ENCODE measurements around the gene STARD5. TPM values are rescaled to one million over a fixed set of nuclear protein-coding genes. Genes with fewer than 3 reads are reported as not detected.

STARD5 gene
- total RNA-seq, 1 donor from 2014 or later: 3.1 TPM

- peaks cover 2% of the 10 kb centered on the region for H3K27me3 Mint-ChIP-seq (ENCODE audit: unreplicated experiment)
- peaks cover 13% of the 10 kb centered on the region for H3K4me1 Mint-ChIP-seq (ENCODE audit: low read depth, unreplicated experiment)
- no peak overlapping the region for H3K4me3 Mint-ChIP-seq (ENCODE audit: unreplicated experiment)
- no peak for TF ChIP-seq CTCF (IDR thresholded peaks at IDR 0.05; ENCODE audit: partially characterized antibody, unreplicated experiment)
- H3K36me3 Mint-ChIP-seq (ENCODE audit: unreplicated experiment): no peaks in the 10 kb centered on the region
- H3K9me3 Mint-ChIP-seq (ENCODE audit: unreplicated experiment): peaks cover 2% of the 10 kb centered on the region
- H3K27ac Mint-ChIP-seq (ENCODE audit: unreplicated experiment): no peak overlapping the region
- no peak for DNase-seq
These were observed 15.4 kb upstream of the STARD5 start for GRCh38 chr15:81339321-81339720.

- no peak for TF ChIP-seq CTCF (IDR thresholded peaks at IDR 0.05; ENCODE audit: partially characterized antibody, unreplicated experiment)
- peaks cover 2% of the 10 kb centered on the region for H3K27me3 Mint-ChIP-seq (ENCODE audit: unreplicated experiment)
- no peak for DNase-seq
- H3K9me3 Mint-ChIP-seq (ENCODE audit: unreplicated experiment): peaks cover 2% of the 10 kb centered on the region
- H3K27ac Mint-ChIP-seq (ENCODE audit: unreplicated experiment): no peak overlapping the region
- no peaks in the 10 kb centered on the region for H3K36me3 Mint-ChIP-seq (ENCODE audit: unreplicated experiment)
- no peak overlapping the region for H3K4me3 Mint-ChIP-seq (ENCODE audit: unreplicated experiment)
- peaks cover 14% of the 10 kb centered on the region for H3K4me1 Mint-ChIP-seq (ENCODE audit: low read depth, unreplicated experiment)
These were observed 14.4 kb upstream of the STARD5 start for GRCh38 chr15:81338170-81339007.

- DNase-seq: no peak
- no peak overlapping the region for H3K4me3 Mint-ChIP-seq (ENCODE audit: unreplicated experiment)
- H3K4me1 Mint-ChIP-seq (ENCODE audit: low read depth, unreplicated experiment): peaks cover 14% of the 10 kb centered on the region
- H3K27ac Mint-ChIP-seq (ENCODE audit: unreplicated experiment): no peak overlapping the region
- H3K27me3 Mint-ChIP-seq (ENCODE audit: unreplicated experiment): peaks cover 2% of the 10 kb centered on the region
- H3K9me3 Mint-ChIP-seq (ENCODE audit: unreplicated experiment): peaks cover 2% of the 10 kb centered on the region
- no peaks in the 10 kb centered on the region for H3K36me3 Mint-ChIP-seq (ENCODE audit: unreplicated experiment)
- no peak for TF ChIP-seq CTCF (IDR thresholded peaks at IDR 0.05; ENCODE audit: partially characterized antibody, unreplicated experiment)
These were observed 13.8 kb upstream of the STARD5 start for GRCh38 chr15:81337713-81338157.

GRCh38 chr15:81337241-81337640 is 13.3 kb upstream of the STARD5 start:
- no peak for TF ChIP-seq CTCF (IDR thresholded peaks at IDR 0.05; ENCODE audit: partially characterized antibody, unreplicated experiment)
- peaks cover 2% of the 10 kb centered on the region for H3K27me3 Mint-ChIP-seq (ENCODE audit: unreplicated experiment)
- H3K4me3 Mint-ChIP-seq (ENCODE audit: unreplicated experiment): no peak overlapping the region
- peaks cover 2% of the 10 kb centered on the region for H3K9me3 Mint-ChIP-seq (ENCODE audit: unreplicated experiment)
- H3K27ac Mint-ChIP-seq (ENCODE audit: unreplicated experiment): no peak overlapping the region
- DNase-seq: no peak
- no peaks in the 10 kb centered on the region for H3K36me3 Mint-ChIP-seq (ENCODE audit: unreplicated experiment)
- H3K4me1 Mint-ChIP-seq (ENCODE audit: low read depth, unreplicated experiment): peaks cover 14% of the 10 kb centered on the region

- no peak for DNase-seq
- Mint-ChIP-seq H3K4me1 (ENCODE audit: low read depth, unreplicated experiment) (peaks cover 14% of the 10 kb centered on the region), H3K9me3 (ENCODE audit: unreplicated experiment) (peaks cover 2% of the 10 kb centered on the region), H3K36me3 (ENCODE audit: unreplicated experiment) (no peaks in the 10 kb centered on the region), H3K27ac (ENCODE audit: unreplicated experiment) (no peak overlapping the region), H3K4me3 (ENCODE audit: unreplicated experiment) (no peak overlapping the region), H3K27me3 (ENCODE audit: unreplicated experiment) (peaks cover 3% of the 10 kb centered on the region)
- no peak for TF ChIP-seq CTCF (IDR thresholded peaks at IDR 0.05; ENCODE audit: partially characterized antibody, unreplicated experiment)
These were observed 12.6 kb upstream of the STARD5 start for GRCh38 chr15:81336568-81336967.

Data from glutamatergic neuron (in vitro differentiated cells).